Fibroblast of lung (primary cell): Measurements from ENCODE around the gene SLC4A2. TPM values are rescaled to one million over a fixed set of nuclear protein-coding genes. Genes with fewer than 3 reads are reported as not detected.

Experiments used
- DNase-seq, 2 donors: peaks; one replicate each; pipeline versions ENCODE4 v3.0.0 to v3.0.0-alpha.2; 2010; ENCODE audit warnings: low read depth in 2 of 2
- H2AFZ ChIP-seq: 2 replicates; pipeline ENCODE4 v1.5.1; 2012; ENCODE audit warnings: low read length, control low read depth, inconsistent platforms
- H3K27ac ChIP-seq: 2 replicates; pipeline ENCODE4 v1.5.1; 2011; ENCODE audit warnings: low read length, control low read depth; ENCODE audit not compliant: insufficient read depth
- H3K27me3 ChIP-seq: 2 replicates; pipeline ENCODE4 v1.5.1; 2011; ENCODE audit warnings: mild to moderate bottlenecking, low read length; ENCODE audit not compliant: control insufficient read depth, insufficient read depth
- H3K36me3 ChIP-seq: 2 replicates; pipeline ENCODE4 v1.5.1; 2011; ENCODE audit warnings: low read length; ENCODE audit not compliant: control insufficient read depth, insufficient read depth
- H3K4me1 ChIP-seq: 2 replicates; pipeline ENCODE4 v1.5.1; 2011; ENCODE audit warnings: low read length; ENCODE audit not compliant: control insufficient read depth, insufficient read depth; ENCODE audit errors: extremely low read depth
- H3K4me2 ChIP-seq: 2 replicates; pipeline ENCODE4 v1.5.1; 2011; ENCODE audit warnings: low read length, control low read depth; ENCODE audit not compliant: insufficient read depth; ENCODE audit errors: extremely low read depth
- H3K4me3 ChIP-seq, 4 experiments: fragments of 200-600 bp in 1 of 4; sonication (generic) in 1 of 4; replicated peaks in 1 of 4; 2 replicates each; pipeline ENCODE4 v1.5.1; 2011 to 2016; ENCODE audit warnings: low read length in 4 of 4, low read depth in 3 of 4, mild to moderate bottlenecking in 3 of 4, control low read depth in 2 of 4, inconsistent platforms in 1 of 4, mixed read lengths in 1 of 4; ENCODE audit not compliant: insufficient read depth in 1 of 4; ENCODE audit errors: control extremely low read depth in 1 of 4
- H3K79me2 ChIP-seq: 2 replicates; pipeline ENCODE4 v1.5.1; 2012; ENCODE audit warnings: mild to moderate bottlenecking, low read length, inconsistent platforms; ENCODE audit not compliant: control insufficient read depth, insufficient read depth
- H3K9ac ChIP-seq: 2 replicates; pipeline ENCODE4 v1.5.1; 2011; ENCODE audit warnings: mild to moderate bottlenecking, low read length, control low read depth; ENCODE audit not compliant: insufficient read depth
- H3K9me3 ChIP-seq: 2 replicates; pipeline ENCODE4 v1.5.1; 2012; ENCODE audit warnings: low read depth, low read length; ENCODE audit not compliant: control insufficient read depth, insufficient read depth
- H4K20me1 ChIP-seq: 2 replicates; pipeline ENCODE4 v1.5.1; 2011; ENCODE audit warnings: low read length; ENCODE audit not compliant: control insufficient read depth, insufficient read depth; ENCODE audit errors: extremely low read depth
- EZH2 ChIP-seq: IDR thresholded peaks from 2 replicates; pipeline ENCODE4 v1.5.1; 2012; ENCODE audit warnings: low read length, control low read depth, mild to moderate bottlenecking; ENCODE audit errors: missing control alignments
- polyA plus RNA-seq, 2 donors: library from polyadenylated mRNA; depleted of rRNA in 1 of 2; stranded (reverse) in 1 of 2; unstranded in 1 of 2; fragments of >200 nt; gene quantifications; 2 replicates each; pipeline ENCODE4 v1.2.1, GENCODE V29; 2011 to 2012; ENCODE audit warnings: missing spikeins in 1 of 2
- total RNA-seq: library from RNA; depleted of rRNA; stranded (reverse); fragments of >200 nt; gene quantifications from 2 replicates; pipeline ENCODE4 v1.2.1, GENCODE V29; 2014
- TF ChIP-seq, protein P1 (sequence below), 2 donors: IDR thresholded peaks in 1 of 2; conservative IDR thresholded peaks in 1 of 2; 1 replicate in 1 of 2; 2 replicates in 1 of 2; pipeline ENCODE4 v1.5.1; 2011 to 2012; ENCODE audit warnings: low read length in 2 of 2, control low read depth in 1 of 2, inconsistent platforms in 1 of 2, low read depth in 1 of 2, mild to moderate bottlenecking in 1 of 2

The SLC4A2 gene
- total and polyA plus RNA-seq, 2 donors (not counting 1 experiment from before 2014, with no cell fraction given), result 30.5 to 61.8 TPM

DNA sequence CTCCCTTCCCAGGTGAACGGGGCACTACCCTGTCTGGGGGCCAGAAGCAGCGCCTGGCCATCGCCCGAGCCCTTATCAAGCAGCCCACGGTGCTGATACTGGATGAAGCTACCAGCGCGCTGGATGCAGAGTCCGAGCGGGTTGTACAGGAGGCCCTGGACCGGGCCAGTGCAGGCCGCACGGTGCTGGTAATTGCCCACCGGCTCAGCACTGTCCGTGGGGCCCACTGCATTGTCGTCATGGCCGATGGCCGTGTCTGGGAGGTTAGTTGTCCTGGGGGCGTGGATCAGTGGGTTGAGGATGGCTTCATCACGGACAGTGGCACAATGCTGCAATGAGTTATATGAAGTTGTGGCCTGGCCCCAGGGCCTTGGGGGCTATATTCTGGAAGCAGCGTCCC is 15.4 kb upstream of the SLC4A2 start:
- H3K27ac ChIP-seq, result no peak overlapping the region
- H3K9me3 ChIP-seq, result no peaks in the 10 kb centered on the region
- H3K27me3 ChIP-seq, result no peaks in the 10 kb centered on the region
- no peak for TF ChIP-seq EZH2
- TF ChIP-seq, protein P1, sequence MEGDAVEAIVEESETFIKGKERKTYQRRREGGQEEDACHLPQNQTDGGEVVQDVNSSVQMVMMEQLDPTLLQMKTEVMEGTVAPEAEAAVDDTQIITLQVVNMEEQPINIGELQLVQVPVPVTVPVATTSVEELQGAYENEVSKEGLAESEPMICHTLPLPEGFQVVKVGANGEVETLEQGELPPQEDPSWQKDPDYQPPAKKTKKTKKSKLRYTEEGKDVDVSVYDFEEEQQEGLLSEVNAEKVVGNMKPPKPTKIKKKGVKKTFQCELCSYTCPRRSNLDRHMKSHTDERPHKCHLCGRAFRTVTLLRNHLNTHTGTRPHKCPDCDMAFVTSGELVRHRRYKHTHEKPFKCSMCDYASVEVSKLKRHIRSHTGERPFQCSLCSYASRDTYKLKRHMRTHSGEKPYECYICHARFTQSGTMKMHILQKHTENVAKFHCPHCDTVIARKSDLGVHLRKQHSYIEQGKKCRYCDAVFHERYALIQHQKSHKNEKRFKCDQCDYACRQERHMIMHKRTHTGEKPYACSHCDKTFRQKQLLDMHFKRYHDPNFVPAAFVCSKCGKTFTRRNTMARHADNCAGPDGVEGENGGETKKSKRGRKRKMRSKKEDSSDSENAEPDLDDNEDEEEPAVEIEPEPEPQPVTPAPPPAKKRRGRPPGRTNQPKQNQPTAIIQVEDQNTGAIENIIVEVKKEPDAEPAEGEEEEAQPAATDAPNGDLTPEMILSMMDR (conservative IDR thresholded peaks at IDR 0.05 in 1 of 2, IDR thresholded peaks at IDR 0.05 in 1 of 2; ENCODE audit: low read depth in 1 of 2, low read length in 2 of 2), result no peak
- no peak overlapping the region for H3K9ac ChIP-seq
- H3K79me2 ChIP-seq, result no peaks in the 10 kb centered on the region
- H3K4me3 ChIP-seq, result no peak overlapping the region
- peaks cover 14% of the 10 kb centered on the region for H3K4me1 ChIP-seq
- no peak overlapping the region for H2AFZ ChIP-seq
- peaks cover 3% of the 10 kb centered on the region for H3K36me3 ChIP-seq
- no peak overlapping the region for H3K4me2 ChIP-seq
- DNase-seq, result no peak
- H4K20me1 ChIP-seq, result no peaks in the 10 kb centered on the region

DNA sequence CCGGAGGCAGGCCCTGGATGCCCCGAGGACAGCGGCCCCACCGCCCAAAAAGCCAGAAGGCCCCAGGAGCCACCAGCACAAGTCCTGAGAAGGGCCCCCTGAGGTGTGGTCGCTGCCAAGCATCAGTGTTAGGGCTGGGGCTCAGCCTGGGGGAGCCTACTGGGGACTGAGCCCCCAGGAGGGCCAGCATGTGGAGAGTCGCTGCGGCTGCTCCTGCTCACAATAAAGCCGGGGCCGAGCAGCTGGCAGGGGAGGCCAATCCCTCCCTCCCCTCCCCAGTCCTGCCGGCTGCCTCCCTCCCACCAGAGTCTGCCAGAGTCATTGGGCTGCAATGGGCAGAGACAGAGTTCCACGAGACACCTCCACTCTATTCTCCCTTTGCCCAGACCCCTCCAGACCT is 14.1 kb upstream of the SLC4A2 start:
- Histone ChIP-seq H3K27ac (no peak overlapping the region), H3K4me1 (peaks cover 8% of the 10 kb centered on the region), H4K20me1 (no peaks in the 10 kb centered on the region), H2AFZ (no peak overlapping the region), H3K9ac (no peak overlapping the region), H3K79me2 (no peaks in the 10 kb centered on the region), H3K36me3 (peaks cover 3% of the 10 kb centered on the region), H3K9me3 (no peaks in the 10 kb centered on the region), H3K4me3 (no peak overlapping the region), H3K27me3 (no peaks in the 10 kb centered on the region), H3K4me2 (no peak overlapping the region)
- DNase-seq, result no peak
- no peak for TF ChIP-seq EZH2

DNA sequence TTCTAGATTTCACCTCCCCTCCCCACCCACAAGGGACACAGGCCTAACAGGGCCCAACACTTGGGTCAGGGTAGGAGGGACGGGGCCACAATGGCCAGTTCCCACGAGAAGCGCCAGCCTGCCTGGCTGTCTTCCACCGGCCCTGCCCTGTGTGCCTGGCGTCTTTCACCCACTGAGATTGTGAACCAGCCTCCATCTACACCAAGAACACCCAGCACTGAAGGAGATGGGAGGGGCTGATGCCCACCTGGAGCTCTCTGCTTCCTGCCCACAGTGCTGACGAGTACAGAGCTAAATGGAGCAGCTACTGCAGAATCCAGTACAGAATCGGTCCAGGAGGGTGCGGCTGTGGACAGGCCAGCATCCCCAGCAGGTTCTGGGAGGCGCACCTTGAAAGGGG is 13.4 kb upstream of the SLC4A2 start:
- Histone ChIP-seq H3K36me3 (peaks cover 3% of the 10 kb centered on the region), H3K4me2 (no peak overlapping the region), H3K4me1 (peaks cover 8% of the 10 kb centered on the region), H4K20me1 (no peaks in the 10 kb centered on the region), H3K79me2 (no peaks in the 10 kb centered on the region), H3K4me3 (no peak overlapping the region), H2AFZ (no peak overlapping the region), H3K27me3 (no peaks in the 10 kb centered on the region), H3K27ac (no peak overlapping the region), H3K9me3 (no peaks in the 10 kb centered on the region), H3K9ac (no peak overlapping the region)
- TF ChIP-seq, protein P1 (conservative IDR thresholded peaks at IDR 0.05 in 1 of 2, IDR thresholded peaks at IDR 0.05 in 1 of 2; ENCODE audit: low read depth in 1 of 2, low read length in 2 of 2), result no peak
- TF ChIP-seq EZH2, result no peak
- DNase-seq, result no peak
